Measurements from ENCODE around the gene PPP6R2.

- TF ChIP-seq CTCF (IDR thresholded peaks at IDR 0.05): no peak
- no peak for TF ChIP-seq POLR2A (IDR thresholded peaks at IDR 0.05)
These were observed 97.6 kb downstream of the PPP6R2 start for GRCh38 chr22:50440544-50441249.
